Measurements from ENCODE around the gene NECAP2.

DNA sequence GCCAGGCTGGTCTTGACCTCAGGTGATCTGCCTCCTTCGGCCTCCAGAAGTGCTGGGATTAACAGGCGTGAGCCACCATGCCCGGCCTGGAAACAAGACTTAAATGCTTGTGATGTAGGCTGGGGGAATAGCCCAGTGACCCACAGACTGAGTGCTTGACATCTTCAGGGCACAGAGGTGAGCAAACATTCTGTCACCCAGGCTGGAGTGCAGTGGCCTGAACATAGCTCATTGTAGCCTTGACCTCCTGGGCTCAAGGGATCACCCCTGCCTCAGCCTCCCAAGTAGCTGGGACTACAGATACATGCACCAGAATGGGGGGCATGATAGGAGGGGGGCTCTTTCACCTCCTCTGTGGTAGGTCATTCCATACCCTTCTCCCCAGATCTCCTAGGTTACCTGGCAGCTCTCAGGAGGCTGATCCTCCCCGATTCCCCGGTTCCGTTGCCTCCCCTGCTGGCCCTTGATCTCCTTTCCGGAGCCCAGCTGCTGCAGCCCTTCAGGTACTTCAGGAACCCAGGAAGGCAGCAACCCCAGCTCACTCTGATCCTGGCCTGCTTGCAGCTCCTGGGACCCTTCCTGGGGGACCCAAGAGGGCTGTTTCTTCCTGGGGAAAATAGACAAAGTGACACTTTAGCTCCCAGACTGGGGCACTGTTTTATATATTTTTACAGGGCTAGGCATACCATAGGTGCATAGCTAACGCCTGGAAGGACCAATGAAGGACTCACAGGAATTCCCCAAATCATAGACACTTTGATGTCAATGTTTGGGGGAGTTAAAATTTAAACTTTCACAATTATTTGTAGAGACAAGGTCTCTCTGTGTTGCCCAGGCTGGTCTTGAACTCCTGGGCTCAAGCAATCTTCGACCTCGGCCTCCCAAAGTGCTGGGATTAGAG, 15.1 kb upstream of the NECAP2 start:
- TF ChIP-seq SUZ12 (IDR thresholded peaks at IDR 0.05; ENCODE audit: extremely low read depth, insufficient read depth, insufficient read length) (no peak), YY1 (IDR thresholded peaks at IDR 0.05; ENCODE audit: insufficient read depth, insufficient read length) (no peak), ZNF274 (IDR thresholded peaks at IDR 0.05; ENCODE audit: low read depth, low read length) (no peak)

Measured in NT2/D1 (cell line).